A549 (cell line): Measurements from ENCODE around the gene MTMR12. TPM values are rescaled to one million over a fixed set of nuclear protein-coding genes. Genes with fewer than 3 reads are reported as not detected.

ENCODE experiments used
- ATAC-seq, 2 experiments: fragments of 200-7000 bp in 1 of 2; fragments of >200 bp in 1 of 2; cut with Nextera tagmentation in 1 of 2; cut with Tn5 transposase in 1 of 2; 3 replicates each; pipeline versions ENCODE4 v1.8.0 to v1.9.1; 2018 to 2020; ENCODE audit warnings: mild to moderate bottlenecking in 1 of 2, moderate library complexity in 1 of 2
- CTCF ChIA-PET: fragments of 300-600 bp; sonication (Branson Sonifier 250); formaldehyde crosslinking; extraction: SDS; loops from one replicate; lab custom pipeline; 2021; ENCODE audit warnings: antibody characterized with exemption, inconsistent platforms; lab: Yijun Ruan, JAX
- POLR2A ChIA-PET: fragments of 350-600 bp; formaldehyde crosslinking; extraction: SDS; loops from one replicate; lab custom pipeline; 2021; ENCODE audit warnings: antibody characterized with exemption, inconsistent platforms; lab: Yijun Ruan, JAX
- DNase-seq, 2 experiments: peaks; one replicate each; pipeline versions ENCODE4 v3.0.0 to v3.0.0-alpha.2; 2011 to 2016; ENCODE audit warnings: low read depth in 1 of 2, low spot score in 1 of 2
- FAIRE-seq: peaks from 2 replicates; lab custom pipeline; 2011; peaks lifted over from hg19 to GRCh38; lab: Jason Lieb, UNC
- H3K27ac ChIP-seq, 2 experiments: fragments of >200 bp; sonication (Bioruptor Twin); formaldehyde crosslinking; 3 replicates each; pipeline ENCODE4 v1.5.1; 2016 to 2017
- H3K4me1 ChIP-seq: fragments of >200 bp; sonication (Bioruptor Twin); formaldehyde crosslinking; 3 replicates; pipeline ENCODE4 v1.6.1; 2016
- H3K4me2 ChIP-seq: fragments of >200 bp; sonication (Bioruptor Twin); formaldehyde crosslinking; 3 replicates; pipeline ENCODE4 v1.6.1; 2016
- H3K4me3 ChIP-seq: fragments of >200 bp; sonication (Bioruptor Twin); formaldehyde crosslinking; 3 replicates; pipeline ENCODE4 v1.5.1; 2016
- H3K9me3 ChIP-seq: fragments of >200 bp; sonication (Bioruptor Twin); formaldehyde crosslinking; 3 replicates; pipeline ENCODE4 v1.6.1; 2016
- CEBPB ChIP-seq, 2 experiments: fragments of >200 bp in 1 of 2; sonication (Bioruptor Twin) in 1 of 2; formaldehyde crosslinking in 1 of 2; IDR thresholded peaks; 2 replicates each; pipeline ENCODE4 v1.6.1; 2012 to 2016
- CHD2 ChIP-seq: fragments of 150-350 bp; IDR thresholded peaks from 2 replicates; pipeline ENCODE4 v1.6.1; 2014; ENCODE audit warnings: low read length; ENCODE audit not compliant: partially characterized antibody
- EHMT2 ChIP-seq: fragments of 200-600 bp; sonication (generic); IDR thresholded peaks from 2 replicates; pipeline ENCODE4 v1.6.1; 2016; ENCODE audit warnings: antibody characterized with exemption, low read depth, mild to moderate bottlenecking, moderate library complexity
- EP300 ChIP-seq, 2 experiments: fragments of >200 bp; sonication (Bioruptor Twin); formaldehyde crosslinking; IDR thresholded peaks; 2 replicates in 1 of 2; 3 replicates in 1 of 2; pipeline ENCODE4 v1.6.1; 2016 to 2017
- ESRRA ChIP-seq: fragments of 150-350 bp; IDR thresholded peaks from 2 replicates; pipeline ENCODE4 v1.6.1; 2014; ENCODE audit warnings: mild to moderate bottlenecking, low read length, borderline replicate concordance
- FOSB ChIP-seq: fragments of 250-450 bp; sonication (Bioruptor Pico); IDR thresholded peaks from 2 replicates; pipeline ENCODE4 v1.5.0; 2020; ENCODE audit warnings: mild to moderate bottlenecking, moderate library complexity
- FOSL2 ChIP-seq, 2 experiments: fragments of 450-650 bp in 1 of 2; fragments of >200 bp in 1 of 2; sonication (Bioruptor Twin) in 1 of 2; formaldehyde crosslinking; IDR thresholded peaks; 2 replicates each; pipeline versions ENCODE4 v1.5.0 to v1.6.1; 2016 to 2020; ENCODE audit warnings: mild to moderate bottlenecking in 1 of 2, moderate library complexity in 1 of 2
- FOXS1 ChIP-seq: fragments of 250-450 bp; sonication (Bioruptor Pico); IDR thresholded peaks from 2 replicates; pipeline ENCODE4 v1.5.0; 2020; ENCODE audit warnings: mild to moderate bottlenecking, moderate library complexity
- JUN ChIP-seq, 2 experiments: fragments of >200 bp; sonication (Bioruptor Twin); formaldehyde crosslinking; IDR thresholded peaks; 2 replicates in 1 of 2; 3 replicates in 1 of 2; pipeline ENCODE4 v1.6.1; 2016 to 2017
- JUNB ChIP-seq: fragments of >200 bp; sonication (Bioruptor Twin); formaldehyde crosslinking; IDR thresholded peaks from 2 replicates; pipeline ENCODE4 v1.6.1; 2016
- KDM5A ChIP-seq: fragments of 200-600 bp; sonication (generic); IDR thresholded peaks from 2 replicates; pipeline ENCODE4 v1.6.1; 2016; ENCODE audit warnings: antibody characterized with exemption, mild to moderate bottlenecking
- MYC ChIP-seq: IDR thresholded peaks from 2 replicates; pipeline ENCODE4 v1.6.1; 2012; ENCODE audit warnings: mild to moderate bottlenecking, inconsistent platforms, low read length, improper control_type of control experiment, borderline replicate concordance
- NFE2L2 ChIP-seq: fragments of 150-350 bp; conservative IDR thresholded peaks from 2 replicates; pipeline ENCODE4 v1.6.1; 2014; ENCODE audit warnings: low read length
- NR3C1 ChIP-seq: fragments of >200 bp; sonication (Bioruptor Twin); formaldehyde crosslinking; IDR thresholded peaks from 3 replicates; pipeline ENCODE4 v1.6.1; 2017
- PBX3 ChIP-seq: IDR thresholded peaks from 2 replicates; pipeline ENCODE4 v1.6.1; 2012
- POLR2AphosphoS2 ChIP-seq: conservative IDR thresholded peaks from 2 replicates; pipeline ENCODE4 v1.6.1; 2012; ENCODE audit warnings: low read length, improper control_type of control experiment, inconsistent platforms
- RCOR1 ChIP-seq: fragments of 150-350 bp; IDR thresholded peaks from 2 replicates; pipeline ENCODE4 v1.6.1; 2014; ENCODE audit warnings: antibody characterized with exemption, low read length, low read depth
- REST ChIP-seq: fragments of 200-600 bp; sonication (generic); IDR thresholded peaks from 2 replicates; pipeline ENCODE4 v1.6.1; 2016; ENCODE audit warnings: antibody characterized with exemption, mild to moderate bottlenecking, moderate library complexity
- RFX5 ChIP-seq: fragments of 450-650 bp; IDR thresholded peaks from 2 replicates; pipeline ENCODE4 v1.7.1; 2014; ENCODE audit warnings: antibody characterized with exemption, mild to moderate bottlenecking, moderate library complexity
- TP53 ChIP-seq: fragments of 250-450 bp; sonication (Bioruptor Pico); IDR thresholded peaks from 2 replicates; pipeline ENCODE4 v1.5.0; 2021; ENCODE audit warnings: mild to moderate bottlenecking, moderate library complexity
- ZFP36 ChIP-seq: fragments of 450-650 bp; IDR thresholded peaks from 2 replicates; pipeline ENCODE4 v1.6.1; 2014; ENCODE audit warnings: borderline replicate concordance; ENCODE audit not compliant: partially characterized antibody
- ZSCAN20 ChIP-seq: fragments of 250-450 bp; sonication (Bioruptor Pico); IDR thresholded peaks from 2 replicates; pipeline ENCODE4 v1.8.0; 2022; ENCODE audit warnings: mild to moderate bottlenecking, moderate library complexity
- whole genome bisulfite sequencing: methylation state at CpG from one replicate; pipeline ENCODE4 v1.1.6; 2017; ENCODE audit errors: missing lambda C conversion rate; 5-methylcytosine and 5-hydroxymethylcytosine counted together
- polyA plus RNA-seq, 4 experiments: library from polyadenylated mRNA; depleted of rRNA in 3 of 4; stranded (reverse); fragments of >200 nt; fragmentation: RNase III in 1 of 4; extraction: RNeasy Plus Mini Kit Qiagen cat#74134 plus additional on column Dnase treatment in 1 of 4; gene quantifications; 2 replicates in 3 of 4; 3 replicates in 1 of 4; pipeline ENCODE4 v1.2.3, GENCODE V29; 2011 to 2017
- TF ChIP-seq, protein P1 (sequence below): fragments of >200 bp; sonication (Bioruptor Twin); formaldehyde crosslinking; IDR thresholded peaks from 3 replicates; pipeline ENCODE4 v1.5.1; 2016
- TF ChIP-seq, protein P2 (sequence below): IDR thresholded peaks from 2 replicates; pipeline ENCODE4 v1.6.1; 2012

The MTMR12 gene
- polyA plus RNA-seq, 2 of the 4 experiments (the other 2 are of a cell fraction) = 14.3 to 29.8 TPM

GRCh38 chr5:32258424-32258823 is 54.3 kb downstream of the MTMR12 start:
- ATAC-seq = no peak
- no peaks in the 10 kb centered on the region for H3K4me1 ChIP-seq
- TF ChIP-seq, protein P1, sequence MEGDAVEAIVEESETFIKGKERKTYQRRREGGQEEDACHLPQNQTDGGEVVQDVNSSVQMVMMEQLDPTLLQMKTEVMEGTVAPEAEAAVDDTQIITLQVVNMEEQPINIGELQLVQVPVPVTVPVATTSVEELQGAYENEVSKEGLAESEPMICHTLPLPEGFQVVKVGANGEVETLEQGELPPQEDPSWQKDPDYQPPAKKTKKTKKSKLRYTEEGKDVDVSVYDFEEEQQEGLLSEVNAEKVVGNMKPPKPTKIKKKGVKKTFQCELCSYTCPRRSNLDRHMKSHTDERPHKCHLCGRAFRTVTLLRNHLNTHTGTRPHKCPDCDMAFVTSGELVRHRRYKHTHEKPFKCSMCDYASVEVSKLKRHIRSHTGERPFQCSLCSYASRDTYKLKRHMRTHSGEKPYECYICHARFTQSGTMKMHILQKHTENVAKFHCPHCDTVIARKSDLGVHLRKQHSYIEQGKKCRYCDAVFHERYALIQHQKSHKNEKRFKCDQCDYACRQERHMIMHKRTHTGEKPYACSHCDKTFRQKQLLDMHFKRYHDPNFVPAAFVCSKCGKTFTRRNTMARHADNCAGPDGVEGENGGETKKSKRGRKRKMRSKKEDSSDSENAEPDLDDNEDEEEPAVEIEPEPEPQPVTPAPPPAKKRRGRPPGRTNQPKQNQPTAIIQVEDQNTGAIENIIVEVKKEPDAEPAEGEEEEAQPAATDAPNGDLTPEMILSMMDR = no peak
- no peak for TF ChIP-seq JUN (IDR thresholded peaks at IDR 0.05)
- TF ChIP-seq TP53 (CRISPR knock-in tag) = no peak
- TF ChIP-seq, all 56 proteins: peak for 0
- DNase-seq (no peak), FAIRE-seq (no peak)
- H3K27ac ChIP-seq = no peak overlapping the region
- no peaks in the 10 kb centered on the region for H3K9me3 ChIP-seq
- no peak overlapping the region for H3K4me3 ChIP-seq
- ChIA-PET CTCF (interaction anchor here (1.7 to 2.3 kb wide), 2 partner anchors 26 to 71 kb away, joined by 9 to 12 read pairs; no protein-coding TSS in a partner anchor), POLR2A (no interaction called here)
- H3K4me2 ChIP-seq = no peak overlapping the region
- 93% methylated on average over 3 of the region's 3 CpGs for WGBS

GRCh38 chr5:32255540-32255900 is 57.2 kb downstream of the MTMR12 start:
- Histone ChIP-seq H3K4me3 (no peak overlapping the region), H3K9me3 (no peaks in the 10 kb centered on the region), H3K4me2 (no peak overlapping the region), H3K27ac (no peak overlapping the region), H3K4me1 (no peaks in the 10 kb centered on the region)
- POLR2A ChIA-PET = no interaction called here
- FAIRE-seq (no peak), ATAC-seq (no peak), DNase-seq (no peak)
- TF ChIP-seq EP300 (IDR thresholded peaks at IDR 0.05) (no peak), ZSCAN20 (no peak), MYC (no peak), CHD2 (no peak), RFX5 (no peak), PBX3 (no peak)
- 96% methylated on average over 2 of the region's 2 CpGs for WGBS
- CTCF ChIA-PET = interaction anchor here (0.8 to 1.0 kb wide), 2 partner anchors 28 to 74 kb away, joined by 3 to 5 read pairs; no protein-coding TSS in a partner anchor

GRCh38 chr5:32254881-32255539 is 57.7 kb downstream of the MTMR12 start:
- DNase-seq = no peak
- Histone ChIP-seq H3K9me3 (no peaks in the 10 kb centered on the region), H3K4me3 (no peak overlapping the region), H3K27ac (no peak overlapping the region), H3K4me1 (no peaks in the 10 kb centered on the region), H3K4me2 (no peak overlapping the region)
- POLR2A ChIA-PET = no interaction called here
- CTCF ChIA-PET = interaction anchor here (0.8 to 1.0 kb wide), 2 partner anchors 29 to 74 kb away, joined by 3 to 5 read pairs; no protein-coding TSS in a partner anchor
- 82% methylated on average over 5 of the region's 5 CpGs for WGBS
- no peak for ATAC-seq
- FAIRE-seq = no peak
- TF ChIP-seq NR3C1 = no peak
- TF ChIP-seq FOXS1 (CRISPR knock-in tag) = no peak
- TF ChIP-seq ZFP36 = no peak
- TF ChIP-seq CEBPB (IDR thresholded peaks at IDR 0.05) = no peak
- TF ChIP-seq, protein P1 = no peak
- TF ChIP-seq TP53 (CRISPR knock-in tag) = no peak
- no peak for TF ChIP-seq RCOR1
- TF ChIP-seq NFE2L2 = no peak
- TF ChIP-seq, protein P2, sequence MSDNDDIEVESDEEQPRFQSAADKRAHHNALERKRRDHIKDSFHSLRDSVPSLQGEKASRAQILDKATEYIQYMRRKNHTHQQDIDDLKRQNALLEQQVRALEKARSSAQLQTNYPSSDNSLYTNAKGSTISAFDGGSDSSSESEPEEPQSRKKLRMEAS = no peak
- TF ChIP-seq REST = no peak
- TF ChIP-seq KDM5A = no peak
- no peak for TF ChIP-seq JUNB
- TF ChIP-seq FOSB (CRISPR knock-in tag) = no peak
- TF ChIP-seq EHMT2 = no peak
- no peak for TF ChIP-seq POLR2AphosphoS2
- no peak for TF ChIP-seq ESRRA
- TF ChIP-seq FOSL2 (IDR thresholded peaks at IDR 0.05) = no peak
- no peak for TF ChIP-seq FOSL2 (CRISPR knock-in tag; IDR thresholded peaks at IDR 0.05)
